Left ventricle myocardium inferior (tissue), 1 donor: Measurements from ENCODE around the gene CLTC. TPM values are rescaled to one million over a fixed set of nuclear protein-coding genes. Genes with fewer than 3 reads are reported as not detected.
A peak's percentile ranks its signal among the peaks of the same experiment; 100 is the strongest.

ENCODE experiments used
- DNase-seq: peaks from one replicate; pipeline ENCODE4 v3.0.0-alpha.2; 2020
- H3K27ac ChIP-seq: fragments of 200-600 bp; replicated peaks from 2 replicates; pipeline ENCODE4 v1.8.0; 2021
- H3K27me3 ChIP-seq: fragments of 200-600 bp; 2 replicates; pipeline ENCODE4 v1.8.0; 2021; ENCODE audit warnings: low read depth
- H3K36me3 ChIP-seq: fragments of 200-600 bp; 2 replicates; pipeline ENCODE4 v1.8.0; 2021
- H3K4me1 ChIP-seq: fragments of 200-600 bp; 2 replicates; pipeline ENCODE4 v1.8.0; 2021
- H3K4me3 ChIP-seq: fragments of 200-600 bp; 2 replicates; pipeline ENCODE4 v1.8.0; 2021; ENCODE audit warnings: mild to moderate bottlenecking, moderate library complexity
- H3K9me3 ChIP-seq: fragments of 200-600 bp; replicated peaks from 2 replicates; pipeline ENCODE4 v1.8.0; 2021
- intact Hi-C: fragments of 100-400 bp; cut with micrococcal nuclease; formaldehyde crosslinking; loops from one replicate; pipeline ENCODE4 v1.11.0; 2022
- total RNA-seq: library from RNA; stranded (reverse); fragmentation: NEBNext Ultra II Directional; extraction: Animal tissue kit (Norgen Biotek cat#: 25700); gene quantifications from one replicate; pipeline ENCODE4 v1.2.1, GENCODE V29; 2021
- TF ChIP-seq, protein P1 (sequence below): fragments of 200-600 bp; IDR thresholded peaks from 2 replicates; pipeline ENCODE4 v1.8.0; 2021; ENCODE audit warnings: antibody characterized with exemption, mild to moderate bottlenecking, borderline replicate concordance
- donor health status: DM: no; HTN: yes; CAD: no; lungs with severe emphysema.

CLTC gene
- total RNA-seq, 1 donor from 2014 or later = 162 TPM

DNA sequence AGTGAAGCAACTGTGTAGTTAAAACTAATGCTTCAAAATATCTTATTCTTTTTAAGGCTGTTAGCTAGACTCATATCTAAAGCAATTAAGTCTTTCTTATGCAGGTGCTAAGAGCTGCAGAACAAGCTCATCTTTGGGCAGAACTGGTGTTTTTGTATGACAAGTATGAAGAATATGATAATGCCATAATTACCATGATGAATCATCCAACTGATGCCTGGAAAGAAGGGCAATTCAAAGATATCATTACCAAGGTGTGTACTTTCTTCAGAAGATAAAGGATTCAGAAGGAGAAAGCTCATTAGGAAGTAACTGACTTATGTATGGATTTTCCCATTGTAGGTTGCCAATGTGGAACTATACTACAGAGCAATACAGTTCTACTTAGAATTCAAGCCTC, 63.6 kb downstream of the CLTC start:
- Histone ChIP-seq H3K27ac (no peak overlapping the region), H3K4me3 (no peak overlapping the region), H3K4me1 (peaks cover 8% of the 10 kb centered on the region), H3K36me3 (peaks cover 100% of the 10 kb centered on the region), H3K9me3 (no peaks in the 10 kb centered on the region), H3K27me3 (no peaks in the 10 kb centered on the region)
- TF ChIP-seq, protein P1, sequence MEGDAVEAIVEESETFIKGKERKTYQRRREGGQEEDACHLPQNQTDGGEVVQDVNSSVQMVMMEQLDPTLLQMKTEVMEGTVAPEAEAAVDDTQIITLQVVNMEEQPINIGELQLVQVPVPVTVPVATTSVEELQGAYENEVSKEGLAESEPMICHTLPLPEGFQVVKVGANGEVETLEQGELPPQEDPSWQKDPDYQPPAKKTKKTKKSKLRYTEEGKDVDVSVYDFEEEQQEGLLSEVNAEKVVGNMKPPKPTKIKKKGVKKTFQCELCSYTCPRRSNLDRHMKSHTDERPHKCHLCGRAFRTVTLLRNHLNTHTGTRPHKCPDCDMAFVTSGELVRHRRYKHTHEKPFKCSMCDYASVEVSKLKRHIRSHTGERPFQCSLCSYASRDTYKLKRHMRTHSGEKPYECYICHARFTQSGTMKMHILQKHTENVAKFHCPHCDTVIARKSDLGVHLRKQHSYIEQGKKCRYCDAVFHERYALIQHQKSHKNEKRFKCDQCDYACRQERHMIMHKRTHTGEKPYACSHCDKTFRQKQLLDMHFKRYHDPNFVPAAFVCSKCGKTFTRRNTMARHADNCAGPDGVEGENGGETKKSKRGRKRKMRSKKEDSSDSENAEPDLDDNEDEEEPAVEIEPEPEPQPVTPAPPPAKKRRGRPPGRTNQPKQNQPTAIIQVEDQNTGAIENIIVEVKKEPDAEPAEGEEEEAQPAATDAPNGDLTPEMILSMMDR = no peak
- DNase-seq = no peak
- intact Hi-C loops = no loop called here

GRCh38 chr17:59684967-59685366, 65.3 kb downstream of the CLTC start:
- TF ChIP-seq, protein P1 = no peak
- H3K27me3 ChIP-seq = no peaks in the 10 kb centered on the region
- H3K27ac ChIP-seq = no peak overlapping the region
- H3K4me1 ChIP-seq = peaks cover 11% of the 10 kb centered on the region
- H3K36me3 ChIP-seq = peaks cover 100% of the 10 kb centered on the region
- H3K9me3 ChIP-seq = no peaks in the 10 kb centered on the region
- DNase-seq = no peak
- no peak overlapping the region for H3K4me3 ChIP-seq
- intact Hi-C loops = no loop called here

DNA sequence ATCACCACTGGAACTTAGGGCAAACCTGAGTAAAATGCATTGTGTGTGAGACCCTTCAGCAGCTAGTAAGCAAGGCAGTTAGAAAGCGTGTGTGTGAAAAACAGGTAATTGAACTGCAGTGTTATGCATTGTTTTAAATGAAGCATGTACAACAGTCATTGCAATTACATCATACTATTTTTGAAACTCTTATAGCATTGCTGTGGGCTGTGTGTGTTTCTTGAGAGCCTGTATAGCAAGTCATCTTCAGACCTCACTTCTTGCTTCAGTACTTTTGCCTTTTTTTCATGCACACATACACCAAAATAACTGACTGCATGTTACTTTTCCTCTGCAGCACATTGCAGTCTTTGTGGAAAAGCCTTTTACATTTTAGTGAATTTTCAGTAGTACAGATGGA, 68.3 kb downstream of the CLTC start:
- intact Hi-C loops = no loop called here
- peaks cover 100% of the 10 kb centered on the region for H3K36me3 ChIP-seq
- no peaks in the 10 kb centered on the region for H3K27me3 ChIP-seq
- TF ChIP-seq, protein P1 = no peak
- peak overlapping the region; percentile 8 for H3K27ac ChIP-seq
- H3K4me3 ChIP-seq = no peak overlapping the region
- H3K9me3 ChIP-seq = no peaks in the 10 kb centered on the region
- no peak for DNase-seq
- peaks cover 11% of the 10 kb centered on the region for H3K4me1 ChIP-seq

- no peak overlapping the region for H3K4me3 ChIP-seq
- intact Hi-C loops = no loop called here
- no peaks in the 10 kb centered on the region for H3K9me3 ChIP-seq
- H3K4me1 ChIP-seq = peaks cover 11% of the 10 kb centered on the region
- DNase-seq = no peak
- H3K27ac ChIP-seq = peak overlapping the region; percentile 8
- TF ChIP-seq, protein P1 = no peak
- peaks cover 100% of the 10 kb centered on the region for H3K36me3 ChIP-seq
- no peaks in the 10 kb centered on the region for H3K27me3 ChIP-seq
Observed at GRCh38 chr17:59688496-59688895, 68.8 kb downstream of the CLTC start.

GRCh38 chr17:59693582-59693981, 73.9 kb downstream of the CLTC start:
- H3K4me1 ChIP-seq = peaks cover under 1% of the 10 kb centered on the region
- intact Hi-C loops = no loop called here
- TF ChIP-seq, protein P1 = no peak
- H3K27me3 ChIP-seq = no peaks in the 10 kb centered on the region
- no peak for DNase-seq
- no peak overlapping the region for H3K27ac ChIP-seq
- H3K9me3 ChIP-seq = no peaks in the 10 kb centered on the region
- H3K36me3 ChIP-seq = peaks cover 97% of the 10 kb centered on the region
- H3K4me3 ChIP-seq = no peak overlapping the region

GRCh38 chr17:59694344-59694743, 74.6 kb downstream of the CLTC start:
- intact Hi-C loops = no loop called here
- H3K27ac ChIP-seq = no peak overlapping the region
- H3K9me3 ChIP-seq = no peaks in the 10 kb centered on the region
- TF ChIP-seq, protein P1 = no peak
- H3K4me1 ChIP-seq = no peaks in the 10 kb centered on the region
- peaks cover 97% of the 10 kb centered on the region for H3K36me3 ChIP-seq
- DNase-seq = no peak
- no peaks in the 10 kb centered on the region for H3K27me3 ChIP-seq
- H3K4me3 ChIP-seq = no peak overlapping the region
